Measurements from ENCODE around the gene NCAPD2.
"Not testable (repeated sequence)": the region's sequence is repeated elsewhere in the genome, so short reads cannot be mapped to it uniquely, and the experiment has no call there.

NCAPD2 gene

DNA sequence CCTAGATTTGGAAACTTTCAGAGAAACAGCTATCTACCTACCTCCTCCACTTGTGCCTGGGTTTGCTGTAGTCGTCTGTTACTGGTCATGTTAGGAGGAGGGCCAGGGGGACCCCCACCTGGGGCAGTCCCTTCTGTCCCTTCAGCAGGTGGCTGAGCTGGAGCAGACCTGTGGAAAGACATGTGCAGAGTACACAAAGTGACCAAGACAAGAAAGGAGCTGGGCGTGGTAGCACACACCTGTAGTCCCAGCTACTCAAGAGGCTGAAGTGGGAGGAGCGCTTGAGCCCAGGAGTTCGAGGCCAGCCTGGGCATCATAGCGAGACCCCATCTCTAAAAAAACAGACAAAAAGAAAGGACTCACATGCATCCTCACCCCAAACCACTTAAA, 27.7 kb upstream of the NCAPD2 start:
- Histone ChIP-seq H3K9me3 (ENCODE audit: control insufficient read depth, low read length) (no peaks in the 10 kb centered on the region), H3K36me3 (ENCODE audit: control insufficient read depth, insufficient read depth, low read length, severe bottlenecking) (peaks cover 52% of the 10 kb centered on the region), H3K4me1 (ENCODE audit: control insufficient read depth, insufficient read depth, low read length) (peaks cover 22% of the 10 kb centered on the region), H3K9ac (ENCODE audit: low read length) (no peak overlapping the region), H3K27me3 (replicated peaks; ENCODE audit: control insufficient read depth, insufficient read depth, low read length) (no peaks in the 10 kb centered on the region), H3K4me3 (ENCODE audit: low read length) (no peak overlapping the region)
- no peak for DNase-seq (ENCODE audit: low read depth)

DNA sequence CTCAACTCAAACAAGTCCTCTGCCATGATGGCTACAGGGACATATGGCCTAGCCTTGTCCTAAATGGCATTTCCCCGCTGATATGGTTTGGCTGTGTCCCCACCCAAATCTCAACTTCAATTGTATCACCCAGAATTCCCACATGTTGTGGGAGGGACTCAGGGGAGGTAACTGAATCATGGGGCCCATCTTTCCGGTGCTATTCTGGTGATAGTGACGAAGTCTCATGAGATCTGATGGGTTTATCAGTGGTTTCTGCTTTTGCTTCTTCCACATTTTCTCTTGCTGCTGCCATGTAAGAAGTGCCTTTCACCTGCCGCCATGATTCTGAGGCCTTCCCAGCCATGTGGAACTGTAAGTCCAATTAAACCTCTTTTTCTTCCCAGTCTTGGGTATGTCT, 27.2 kb upstream of the NCAPD2 start:
- Histone ChIP-seq H3K36me3 (ENCODE audit: control insufficient read depth, insufficient read depth, low read length, severe bottlenecking) (peaks cover 47% of the 10 kb centered on the region), H3K4me1 (ENCODE audit: control insufficient read depth, insufficient read depth, low read length) (peaks cover 28% of the 10 kb centered on the region)
- not testable (repeated sequence) for H3K27me3 ChIP-seq (replicated peaks; ENCODE audit: control insufficient read depth, insufficient read depth, low read length); DNase-seq (ENCODE audit: low read depth); H3K9me3 ChIP-seq (ENCODE audit: control insufficient read depth, low read length); H3K9ac ChIP-seq (ENCODE audit: low read length); H3K4me3 ChIP-seq (ENCODE audit: low read length)

GRCh38 chr12:6467571-6468282, 26.2 kb upstream of the NCAPD2 start:
- not testable (repeated sequence) for H3K9me3 ChIP-seq (ENCODE audit: control insufficient read depth, low read length); DNase-seq (ENCODE audit: low read depth); H3K9ac ChIP-seq (ENCODE audit: low read length); H3K27me3 ChIP-seq (replicated peaks; ENCODE audit: control insufficient read depth, insufficient read depth, low read length)
- H3K4me1 ChIP-seq (ENCODE audit: control insufficient read depth, insufficient read depth, low read length) = peaks cover 33% of the 10 kb centered on the region
- peak overlapping the region; percentile 87 for H3K4me3 ChIP-seq (ENCODE audit: low read length)
- H3K36me3 ChIP-seq (ENCODE audit: control insufficient read depth, insufficient read depth, low read length, severe bottlenecking) = peaks cover 37% of the 10 kb centered on the region

DNA sequence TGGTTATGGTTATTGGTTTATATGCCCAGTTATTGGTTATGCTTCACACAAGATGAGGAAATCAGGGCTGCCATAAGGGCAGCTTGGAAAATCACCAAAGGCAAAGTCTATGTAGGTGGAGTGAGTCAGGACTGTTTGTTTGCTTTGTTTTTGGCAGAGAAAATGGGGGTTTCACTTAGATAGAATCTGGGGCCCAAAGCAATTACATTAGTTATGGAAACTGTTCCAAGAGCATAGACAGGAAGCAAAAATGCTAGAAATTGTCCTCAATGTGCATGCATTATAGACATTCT, 25.7 kb upstream of the NCAPD2 start:
- H3K4me1 ChIP-seq (ENCODE audit: control insufficient read depth, insufficient read depth, low read length) = peaks cover 33% of the 10 kb centered on the region
- peak; percentile 54 for DNase-seq (ENCODE audit: low read depth)
- peaks cover 32% of the 10 kb centered on the region for H3K36me3 ChIP-seq (ENCODE audit: control insufficient read depth, insufficient read depth, low read length, severe bottlenecking)
- peak overlapping the region; percentile 87 for H3K4me3 ChIP-seq (ENCODE audit: low read length)
- no peaks in the 10 kb centered on the region for H3K27me3 ChIP-seq (replicated peaks; ENCODE audit: control insufficient read depth, insufficient read depth, low read length)
- H3K9me3 ChIP-seq (ENCODE audit: control insufficient read depth, low read length) = no peaks in the 10 kb centered on the region
- no peak overlapping the region for H3K9ac ChIP-seq (ENCODE audit: low read length)

- DNase-seq (ENCODE audit: low read depth) = no peak
- peak overlapping the region; percentile 87 for H3K4me3 ChIP-seq (ENCODE audit: low read length)
These were observed 24.8 kb upstream of the NCAPD2 start for GRCh38 chr12:6469092-6469491.

GRCh38 chr12:6469609-6470374, 24.1 kb upstream of the NCAPD2 start:
- Histone ChIP-seq H3K9ac (ENCODE audit: low read length) (peak overlapping the region; percentile 91), H3K4me1 (ENCODE audit: control insufficient read depth, insufficient read depth, low read length) (peaks cover 33% of the 10 kb centered on the region)

More at GRCh38 chr12:6469092-6469491, 24.8 kb upstream of the NCAPD2 start:
- Histone ChIP-seq H3K9me3 (ENCODE audit: control insufficient read depth, low read length) (no peaks in the 10 kb centered on the region), H3K36me3 (ENCODE audit: control insufficient read depth, insufficient read depth, low read length, severe bottlenecking) (peaks cover 23% of the 10 kb centered on the region), H3K27me3 (replicated peaks; ENCODE audit: control insufficient read depth, insufficient read depth, low read length) (no peaks in the 10 kb centered on the region), H3K4me1 (ENCODE audit: control insufficient read depth, insufficient read depth, low read length) (peaks cover 33% of the 10 kb centered on the region), H3K9ac (ENCODE audit: low read length) (peak overlapping the region; percentile 91)

GRCh38 chr12:6470375-6471163, 23.3 kb upstream of the NCAPD2 start, which contains the start of gene VAMP1:
Gene VAMP1 (minus strand): TSS chr12:6470677. CDS start chr12:6470531, 146 bp downstream.
- H3K27me3 ChIP-seq (replicated peaks; ENCODE audit: control insufficient read depth, insufficient read depth, low read length) = no peaks in the 10 kb centered on the region
- H3K4me1 ChIP-seq (ENCODE audit: control insufficient read depth, insufficient read depth, low read length) = peaks cover 33% of the 10 kb centered on the region
- H3K9me3 ChIP-seq (ENCODE audit: control insufficient read depth, low read length) = no peaks in the 10 kb centered on the region
- H3K36me3 ChIP-seq (ENCODE audit: control insufficient read depth, insufficient read depth, low read length, severe bottlenecking) = peaks cover 11% of the 10 kb centered on the region
- peak within 1 kb of the TSS; percentile 87 for H3K4me3 ChIP-seq (ENCODE audit: low read length)
- DNase-seq (ENCODE audit: low read depth) = peak; percentile 99
- peak within 1 kb of the TSS; percentile 91 for H3K9ac ChIP-seq (ENCODE audit: low read length)

More at GRCh38 chr12:6469609-6470374, 24.1 kb upstream of the NCAPD2 start:
- no peaks in the 10 kb centered on the region for H3K27me3 ChIP-seq (replicated peaks; ENCODE audit: control insufficient read depth, insufficient read depth, low read length)
- peaks cover 16% of the 10 kb centered on the region for H3K36me3 ChIP-seq (ENCODE audit: control insufficient read depth, insufficient read depth, low read length, severe bottlenecking)
- no peaks in the 10 kb centered on the region for H3K9me3 ChIP-seq (ENCODE audit: control insufficient read depth, low read length)
- H3K4me3 ChIP-seq (ENCODE audit: low read length) = peak overlapping the region; percentile 87
- DNase-seq (ENCODE audit: low read depth) = peak; percentile 21

DNA sequence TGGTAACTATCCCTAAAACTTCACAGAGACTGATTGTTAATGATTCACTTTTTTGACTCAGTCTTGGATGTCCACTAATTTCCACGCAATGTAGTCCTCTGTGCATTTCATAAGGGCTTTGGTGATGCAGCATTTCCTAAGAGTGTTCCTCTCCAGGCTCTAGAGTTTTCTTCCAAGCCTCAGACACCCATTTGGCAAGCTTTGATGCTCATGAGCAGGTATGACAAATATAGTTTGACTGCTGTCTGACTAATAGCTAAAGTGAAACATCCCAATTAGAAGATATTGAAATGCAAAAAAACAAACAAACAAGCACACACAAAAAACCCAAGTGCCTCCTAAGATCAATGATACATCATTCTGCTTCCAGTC, 21.9 kb upstream of the NCAPD2 start:
- peaks cover 38% of the 10 kb centered on the region for H3K4me1 ChIP-seq (ENCODE audit: control insufficient read depth, insufficient read depth, low read length)
- no peaks in the 10 kb centered on the region for H3K36me3 ChIP-seq (ENCODE audit: control insufficient read depth, insufficient read depth, low read length, severe bottlenecking)
- H3K4me3 ChIP-seq (ENCODE audit: low read length) = no peak overlapping the region
- H3K27me3 ChIP-seq (replicated peaks; ENCODE audit: control insufficient read depth, insufficient read depth, low read length) = no peaks in the 10 kb centered on the region
- peak overlapping the region; percentile 13 for H3K9ac ChIP-seq (ENCODE audit: low read length)
- peak; percentile 14 for DNase-seq (ENCODE audit: low read depth)
- H3K9me3 ChIP-seq (ENCODE audit: control insufficient read depth, low read length) = no peaks in the 10 kb centered on the region

- Histone ChIP-seq H3K9ac (ENCODE audit: low read length) (peak overlapping the region; percentile 13), H3K27me3 (replicated peaks; ENCODE audit: control insufficient read depth, insufficient read depth, low read length) (no peaks in the 10 kb centered on the region), H3K36me3 (ENCODE audit: control insufficient read depth, insufficient read depth, low read length, severe bottlenecking) (no peaks in the 10 kb centered on the region), H3K4me3 (ENCODE audit: low read length) (no peak overlapping the region), H3K4me1 (ENCODE audit: control insufficient read depth, insufficient read depth, low read length) (peaks cover 38% of the 10 kb centered on the region), H3K9me3 (ENCODE audit: control insufficient read depth, low read length) (no peaks in the 10 kb centered on the region)
- no peak for DNase-seq (ENCODE audit: low read depth)
These were observed 21.4 kb upstream of the NCAPD2 start for GRCh38 chr12:6472491-6472890.

- H3K9me3 ChIP-seq (ENCODE audit: control insufficient read depth, low read length); DNase-seq (ENCODE audit: low read depth); H3K4me3 ChIP-seq (ENCODE audit: low read length); H3K36me3 ChIP-seq (ENCODE audit: control insufficient read depth, insufficient read depth, low read length, severe bottlenecking); H3K9ac ChIP-seq (ENCODE audit: low read length); H3K27me3 ChIP-seq (replicated peaks; ENCODE audit: control insufficient read depth, insufficient read depth, low read length): not testable (repeated sequence)
- H3K4me1 ChIP-seq (ENCODE audit: control insufficient read depth, insufficient read depth, low read length) = peaks cover 20% of the 10 kb centered on the region
These were observed 18.5 kb upstream of the NCAPD2 start for GRCh38 chr12:6475233-6475975.
